Liver (tissue), 9 donors: ENCODE results near the gene STARD9. TPM values are rescaled to one million over a fixed set of nuclear protein-coding genes. Genes with fewer than 3 reads are reported as not detected.

ENCODE experiments used
- DNase-seq: peaks from one replicate; pipeline ENCODE4 v3.0.0-alpha.2; 2017; ENCODE audit warnings: low spot score
- H3K27ac ChIP-seq, 2 donors: one replicate each; pipeline ENCODE4 v1.7.0; 2013; ENCODE audit warnings: inconsistent platforms in 2 of 2, low read length in 2 of 2, control low read depth in 1 of 2, low read depth in 1 of 2, mild to moderate bottlenecking in 1 of 2
- H3K27me3 ChIP-seq, 4 donors: one replicate each; pipeline versions ENCODE4 v1.6.1 to v1.7.0; 2013; ENCODE audit warnings: low read length in 3 of 4, inconsistent platforms in 1 of 4, mild to moderate bottlenecking in 1 of 4, moderate library complexity in 1 of 4; ENCODE audit not compliant: control insufficient read depth in 4 of 4, insufficient read depth in 4 of 4
- H3K36me3 ChIP-seq, 4 donors: one replicate each; pipeline versions ENCODE4 v1.6.1 to v1.7.0; 2013; ENCODE audit warnings: low read length in 3 of 4, mild to moderate bottlenecking in 3 of 4, low read depth in 1 of 4, moderate library complexity in 1 of 4; ENCODE audit not compliant: control insufficient read depth in 4 of 4, insufficient read depth in 3 of 4
- H3K4me1 ChIP-seq, 4 donors: one replicate each; pipeline versions ENCODE4 v1.6.1 to v1.7.0; 2013; ENCODE audit warnings: low read length in 3 of 4, mild to moderate bottlenecking in 3 of 4, moderate library complexity in 1 of 4; ENCODE audit not compliant: control insufficient read depth in 4 of 4, insufficient read depth in 4 of 4
- H3K4me3 ChIP-seq, 3 donors: one replicate each; pipeline versions ENCODE4 v1.6.1 to v1.7.0; 2013; ENCODE audit warnings: low read length in 3 of 3, control low read depth in 1 of 3, low read depth in 1 of 3, mild to moderate bottlenecking in 1 of 3
- H3K9ac ChIP-seq, 2 donors: one replicate each; pipeline ENCODE4 v1.7.0; 2013; ENCODE audit warnings: low read length in 2 of 2, mild to moderate bottlenecking in 2 of 2, moderate library complexity in 2 of 2, control low read depth in 1 of 2, low read depth in 1 of 2
- H3K9me3 ChIP-seq, 4 donors: one replicate each; pipeline versions ENCODE4 v1.6.1 to v1.7.0; 2013; ENCODE audit warnings: low read length in 3 of 4; ENCODE audit not compliant: control insufficient read depth in 4 of 4
- EGR1 ChIP-seq, 2 donors: IDR thresholded peaks; 2 replicates each; pipeline ENCODE4 v1.6.1; 2016 to 2018; ENCODE audit warnings: antibody characterized with exemption in 2 of 2, low read depth in 2 of 2
- FOXA1 ChIP-seq: IDR thresholded peaks from 2 replicates; pipeline ENCODE4 v1.6.1; 2016; ENCODE audit warnings: antibody characterized with exemption
- FOXA2 ChIP-seq: IDR thresholded peaks from 2 replicates; pipeline ENCODE4 v1.6.1; 2016; ENCODE audit warnings: antibody characterized with exemption
- GABPA ChIP-seq, 2 donors: IDR thresholded peaks in 1 of 2; conservative IDR thresholded peaks in 1 of 2; 2 replicates each; pipeline ENCODE4 v1.6.1; 2016; ENCODE audit warnings: antibody characterized with exemption in 2 of 2, mild to moderate bottlenecking in 1 of 2, moderate library complexity in 1 of 2
- HNF4A ChIP-seq, 2 donors: conservative IDR thresholded peaks; 2 replicates each; pipeline ENCODE4 v1.6.1; 2016; ENCODE audit warnings: antibody characterized with exemption in 2 of 2, mild to moderate bottlenecking in 2 of 2
- HNF4G ChIP-seq: IDR thresholded peaks from 2 replicates; pipeline ENCODE4 v1.6.1; 2016; ENCODE audit warnings: antibody characterized with exemption
- JUND ChIP-seq, 2 donors: IDR thresholded peaks; 2 replicates each; pipeline ENCODE4 v1.6.1; 2016; ENCODE audit warnings: antibody characterized with exemption in 2 of 2
- MAX ChIP-seq: IDR thresholded peaks from 2 replicates; pipeline ENCODE4 v1.6.1; 2016; ENCODE audit warnings: antibody characterized with exemption
- NR2F2 ChIP-seq: IDR thresholded peaks from 2 replicates; pipeline ENCODE4 v1.6.1; 2016; ENCODE audit warnings: antibody characterized with exemption
- RAD21 ChIP-seq, 2 donors: IDR thresholded peaks; 2 replicates each; pipeline ENCODE4 v1.6.1; 2016; ENCODE audit warnings: antibody characterized with exemption in 2 of 2, mild to moderate bottlenecking in 2 of 2
- REST ChIP-seq: IDR thresholded peaks from 2 replicates; pipeline ENCODE4 v1.6.1; 2016; ENCODE audit warnings: antibody characterized with exemption, mild to moderate bottlenecking
- RXRA ChIP-seq, 2 donors: IDR thresholded peaks; 2 replicates each; pipeline ENCODE4 v1.6.1; 2017 to 2018; ENCODE audit warnings: antibody characterized with exemption in 2 of 2, mild to moderate bottlenecking in 1 of 2
- SP1 ChIP-seq: IDR thresholded peaks from 2 replicates; pipeline ENCODE4 v1.6.1; 2018; ENCODE audit warnings: antibody characterized with exemption, mild to moderate bottlenecking
- TAF1 ChIP-seq: conservative IDR thresholded peaks from 2 replicates; pipeline ENCODE4 v1.6.1; 2016; ENCODE audit warnings: antibody characterized with exemption, mild to moderate bottlenecking
- YY1 ChIP-seq: IDR thresholded peaks from 2 replicates; pipeline ENCODE4 v1.6.1; 2016; ENCODE audit warnings: antibody characterized with exemption, mild to moderate bottlenecking
- ZBTB33 ChIP-seq: IDR thresholded peaks from 2 replicates; pipeline ENCODE4 v1.6.1; 2016; ENCODE audit warnings: antibody characterized with exemption
- WGBS: extraction: QIAGEN DNeasy Blood & Tissue Kit; methylation state at CpG from one replicate; pipeline ENCODE4 v1.1.7; 2013; 5-methylcytosine and 5-hydroxymethylcytosine counted together
- polyA plus RNA-seq, 2 donors: library from polyadenylated mRNA; stranded (reverse) in 1 of 2; unstranded in 1 of 2; fragments of 200-250 nt in 1 of 2; fragments of >200 nt in 1 of 2; fragmentation: Nextera tagmentation in 1 of 2; extraction: Ambion mirVana in 1 of 2; gene quantifications; one replicate each; pipeline versions ENCODE4 v1.2.1 to v1.2.3, GENCODE V29; 2013 to 2015
- total RNA-seq, 2 donors: library from RNA; depleted of rRNA; stranded (reverse); fragments of >200 nt; gene quantifications; one replicate each; pipeline ENCODE4 v1.2.3, GENCODE V29; 2014
- TF ChIP-seq, protein P1 (sequence below): fragments of 150-350 bp; IDR thresholded peaks from 2 replicates; pipeline ENCODE4 v1.5.1; 2017; ENCODE audit warnings: improper control_type of control experiment, low read depth, low read length; ENCODE audit not compliant: missing input control
- donor health status: healthy.
- donor health status: healthy.
- donor health status: healthy.
- donor health status: healthy.
- donor health status: healthy.

Gene STARD9
- total and polyA plus RNA-seq, 4 donors: 0.26 to 3.9 (median 0.54) TPM

GRCh38 chr15:42696626-42697025, 121.2 kb downstream of the STARD9 start:
- DNase-seq: no peak
- WGBS: 84% methylated on average over 5 of the region's 5 CpGs
- Histone ChIP-seq H3K36me3 (peaks cover 0 to 1% (median 0%) of the 10 kb centered on the region in 4 donors), H3K9ac (no peak overlapping the region), H3K4me3 (no peak overlapping the region), H3K4me1 (no peaks in the 10 kb centered on the region), H3K27ac (no peak overlapping the region), H3K9me3 (peaks cover 0 to 2% (median 0%) of the 10 kb centered on the region in 4 donors), H3K27me3 (no peaks in the 10 kb centered on the region)
- TF ChIP-seq JUND (IDR thresholded peaks at IDR 0.05) (no peak), FOXA2 (no peak), SP1 (no peak), GABPA (IDR thresholded peaks at IDR 0.05 in 1 of 2, conservative IDR thresholded peaks at IDR 0.05 in 1 of 2) (no peak), NR2F2 (no peak), MAX (no peak), REST (no peak), RXRA (IDR thresholded peaks at IDR 0.05) (no peak), HNF4G (no peak), YY1 (no peak), EGR1 (IDR thresholded peaks at IDR 0.05; ENCODE audit: low read depth in 2 of 2) (no peak), ZBTB33 (no peak), RAD21 (IDR thresholded peaks at IDR 0.05) (no peak), FOXA1 (no peak), HNF4A (conservative IDR thresholded peaks at IDR 0.05) (no peak), TAF1 (no peak)
- TF ChIP-seq, protein P1, sequence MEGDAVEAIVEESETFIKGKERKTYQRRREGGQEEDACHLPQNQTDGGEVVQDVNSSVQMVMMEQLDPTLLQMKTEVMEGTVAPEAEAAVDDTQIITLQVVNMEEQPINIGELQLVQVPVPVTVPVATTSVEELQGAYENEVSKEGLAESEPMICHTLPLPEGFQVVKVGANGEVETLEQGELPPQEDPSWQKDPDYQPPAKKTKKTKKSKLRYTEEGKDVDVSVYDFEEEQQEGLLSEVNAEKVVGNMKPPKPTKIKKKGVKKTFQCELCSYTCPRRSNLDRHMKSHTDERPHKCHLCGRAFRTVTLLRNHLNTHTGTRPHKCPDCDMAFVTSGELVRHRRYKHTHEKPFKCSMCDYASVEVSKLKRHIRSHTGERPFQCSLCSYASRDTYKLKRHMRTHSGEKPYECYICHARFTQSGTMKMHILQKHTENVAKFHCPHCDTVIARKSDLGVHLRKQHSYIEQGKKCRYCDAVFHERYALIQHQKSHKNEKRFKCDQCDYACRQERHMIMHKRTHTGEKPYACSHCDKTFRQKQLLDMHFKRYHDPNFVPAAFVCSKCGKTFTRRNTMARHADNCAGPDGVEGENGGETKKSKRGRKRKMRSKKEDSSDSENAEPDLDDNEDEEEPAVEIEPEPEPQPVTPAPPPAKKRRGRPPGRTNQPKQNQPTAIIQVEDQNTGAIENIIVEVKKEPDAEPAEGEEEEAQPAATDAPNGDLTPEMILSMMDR: no peak

DNA sequence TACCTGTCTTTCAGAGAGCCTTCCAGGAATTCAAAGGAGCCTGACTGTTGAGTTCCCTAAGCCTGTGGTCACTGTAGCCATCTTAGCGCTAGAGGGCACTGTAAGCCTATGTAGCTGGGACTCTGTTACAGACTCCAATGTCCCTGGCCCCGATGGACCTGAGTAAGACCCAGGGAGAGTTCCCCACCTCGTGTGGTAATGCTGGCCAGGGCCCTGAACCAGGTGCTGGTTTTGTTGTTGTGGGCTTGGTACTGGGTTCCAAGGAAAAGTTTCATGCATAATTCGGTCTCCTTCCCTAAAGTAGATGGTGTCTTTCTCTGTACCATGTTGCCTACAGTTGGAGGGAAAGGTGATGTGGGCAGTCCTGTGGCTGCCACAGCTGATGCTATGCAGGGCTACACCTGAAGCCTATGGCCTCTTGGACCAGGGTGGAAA, 129.1 kb downstream of the STARD9 start:
- Histone ChIP-seq H3K9ac (no peak overlapping the region), H3K4me1 (peaks cover 0 to 2% (median 0%) of the 10 kb centered on the region in 4 donors), H3K4me3 (no peak overlapping the region), H3K27ac (no peak overlapping the region), H3K36me3 (no peaks in the 10 kb centered on the region), H3K9me3 (peaks cover 0 to 2% (median 0%) of the 10 kb centered on the region in 4 donors), H3K27me3 (no peaks in the 10 kb centered on the region)
- peak; percentile 71 for DNase-seq
- TF ChIP-seq, protein P1: peak; percentile 90
- no peak for TF ChIP-seq YY1
- TF ChIP-seq FOXA2: peak; percentile 13
- TF ChIP-seq RAD21 (IDR thresholded peaks at IDR 0.05): peak; percentile 96 to 98
- TF ChIP-seq RXRA (IDR thresholded peaks at IDR 0.05): no peak
- peak in 1 of 2 donors; percentile 41 for TF ChIP-seq HNF4A (conservative IDR thresholded peaks at IDR 0.05)
- 27% methylated on average over 4 of the region's 4 CpGs for WGBS
